Endothelial cell of umbilical vein (primary cell): Measurements from ENCODE around the gene MYO6. TPM values are rescaled to one million over a fixed set of nuclear protein-coding genes. Genes with fewer than 3 reads are reported as not detected.

Source experiments
- BruUV-seq: library from RNA; stranded (reverse); fragments of 400-500 nt; replicated peaks from 2 replicates; lab custom pipeline; 2021; lab: Mats Ljungman, UMichigan
- CTCF ChIA-PET: fragments of 300-600, 350-600 bp; sonication (Branson Sonifier 250); formaldehyde crosslinking; loops from one replicate; lab custom pipeline; 2021; ENCODE audit warnings: antibody characterized with exemption, inconsistent platforms; lab: Charles Lee
- POLR2A ChIA-PET: fragments of 300-600, 350-600 bp; sonication (Branson Sonifier 250); formaldehyde crosslinking; loops from one replicate; lab custom pipeline; 2021; ENCODE audit warnings: antibody characterized with exemption, inconsistent platforms; lab: Charles Lee
- DNase-seq: peaks from one replicate; pipeline ENCODE4 v3.0.0-alpha.2; 2011; ENCODE audit warnings: low read depth, low spot score
- FAIRE-seq: peaks from 2 replicates; lab custom pipeline; 2011; peaks lifted over from hg19 to GRCh38; lab: Jason Lieb, UNC
- H2AFZ ChIP-seq: 2 replicates; pipeline ENCODE4 v1.6.0; 2012; ENCODE audit warnings: low read depth, low read length, control low read depth, inconsistent platforms
- H3K27ac ChIP-seq: 2 replicates; pipeline ENCODE4 v1.5.1; 2011; ENCODE audit warnings: low read depth, mild to moderate bottlenecking, control low read depth, low read length, moderate library complexity; ENCODE audit not compliant: insufficient read depth
- H3K27me3 ChIP-seq, 2 experiments: 2 replicates each; pipeline versions ENCODE4 v1.6.0 to v1.6.1; 2011; ENCODE audit warnings: low read length in 2 of 2, mixed read lengths in 1 of 2; ENCODE audit not compliant: control insufficient read depth in 2 of 2, insufficient read depth in 2 of 2
- H3K36me3 ChIP-seq, 2 experiments: 2 replicates in 1 of 2; 3 replicates in 1 of 2; pipeline ENCODE4 v1.5.1; 2011; ENCODE audit warnings: low read length in 2 of 2, mild to moderate bottlenecking in 1 of 2, moderate library complexity in 1 of 2; ENCODE audit not compliant: control insufficient read depth in 2 of 2, insufficient read depth in 2 of 2; ENCODE audit errors: extremely low read depth in 1 of 2
- H3K4me1 ChIP-seq: 3 replicates; pipeline ENCODE4 v1.5.1; 2011; ENCODE audit warnings: mild to moderate bottlenecking, low read length; ENCODE audit not compliant: control insufficient read depth, insufficient read depth; ENCODE audit errors: extremely low read depth
- H3K4me2 ChIP-seq: 2 replicates; pipeline ENCODE4 v1.6.1; 2011; ENCODE audit warnings: low read length, control low read depth, mixed read lengths; ENCODE audit not compliant: insufficient read depth
- H3K4me3 ChIP-seq, 3 experiments: fragments of 200-600 bp in 1 of 3; sonication (generic), shearing (Covaris generic) in 1 of 3; replicated peaks in 1 of 3; 2 replicates each; pipeline ENCODE4 v1.5.1; 2011 to 2016; ENCODE audit warnings: control low read depth in 3 of 3, low read length in 3 of 3, mild to moderate bottlenecking in 2 of 3, inconsistent platforms in 1 of 3, low read depth in 1 of 3, moderate library complexity in 1 of 3; ENCODE audit not compliant: insufficient read depth in 1 of 3
- H3K79me2 ChIP-seq: 2 replicates; pipeline ENCODE4 v1.6.0; 2012; ENCODE audit warnings: low read length, inconsistent platforms; ENCODE audit not compliant: control insufficient read depth, insufficient read depth
- H3K9ac ChIP-seq: replicated peaks from 2 replicates; pipeline ENCODE3; 2011; ENCODE audit warnings: low read length, control low read depth; ENCODE audit not compliant: insufficient read depth; ENCODE audit errors: extremely low read depth
- H3K9me1 ChIP-seq: replicated peaks from 3 replicates; pipeline ENCODE4 v1.6.0; 2011; ENCODE audit warnings: mild to moderate bottlenecking, low read length; ENCODE audit not compliant: control insufficient read depth, insufficient read depth; ENCODE audit errors: extremely low read depth
- H3K9me3 ChIP-seq: replicated peaks from 2 replicates; pipeline ENCODE4 v1.5.1; 2012; ENCODE audit warnings: low read length, inconsistent platforms; ENCODE audit not compliant: control insufficient read depth, insufficient read depth
- H4K20me1 ChIP-seq: replicated peaks from 2 replicates; pipeline ENCODE3; 2011; ENCODE audit warnings: mild to moderate bottlenecking, low read length; ENCODE audit not compliant: control insufficient read depth, insufficient read depth; ENCODE audit errors: extremely low read depth
- EZH2 ChIP-seq: IDR thresholded peaks from 2 replicates; pipeline ENCODE4 v1.6.1; 2012; ENCODE audit warnings: borderline replicate concordance, low read depth, mild to moderate bottlenecking, moderate library complexity, low read length, inconsistent platforms; ENCODE audit not compliant: severe bottlenecking
- FOS ChIP-seq: IDR thresholded peaks from 2 replicates; pipeline ENCODE4 v1.6.1; 2011; ENCODE audit warnings: mild to moderate bottlenecking, low read length, moderate library complexity, borderline replicate concordance; ENCODE audit not compliant: insufficient read depth
- GATA2 ChIP-seq: IDR thresholded peaks from 2 replicates; pipeline ENCODE4 v1.7.0; 2011; ENCODE audit warnings: low read depth, mild to moderate bottlenecking, moderate library complexity, mixed read lengths, low read length; ENCODE audit not compliant: insufficient read length, insufficient read depth
- JUN ChIP-seq: IDR thresholded peaks from 2 replicates; pipeline ENCODE4 v1.6.1; 2011; ENCODE audit warnings: borderline replicate concordance, low read depth; ENCODE audit not compliant: insufficient read length, insufficient read depth
- MAX ChIP-seq: IDR thresholded peaks from 2 replicates; pipeline ENCODE4 v1.6.1; 2011; ENCODE audit not compliant: insufficient read depth, insufficient read length
- MYC ChIP-seq: IDR thresholded peaks from one replicate; pipeline ENCODE4 v1.6.1; 2011; ENCODE audit warnings: mild to moderate bottlenecking, low read depth, low read length
- POLR2A ChIP-seq: IDR thresholded peaks from 2 replicates; pipeline ENCODE4 v1.6.1; 2012; ENCODE audit warnings: low read depth, mild to moderate bottlenecking, control low read depth, low read length
- POLR2AphosphoS5 ChIP-seq: IDR thresholded peaks from 2 replicates; pipeline ENCODE4 v1.6.1; 2012; ENCODE audit warnings: low read depth, mild to moderate bottlenecking, control low read depth, low read length, moderate library complexity; ENCODE audit not compliant: insufficient read depth
- dilution Hi-C: fragments of 300-500 bp; cut with MboI; formaldehyde crosslinking; loops from one replicate; pipeline ENCODE4 v1.15.0; 2019; ENCODE audit warnings: low sequenced_read_pairs; ENCODE audit not compliant: extremely low pct_ligation_motif_present
- intact Hi-C: fragments of 100-400 bp; cut with micrococcal nuclease; formaldehyde crosslinking; loops from one replicate; pipeline ENCODE4 v1.10.0; 2022
- polyA plus RNA-seq, 4 experiments: library from polyadenylated mRNA; depleted of rRNA in 3 of 4; stranded (reverse) in 3 of 4; unstranded in 1 of 4; fragments of >200 nt; gene quantifications; 2 replicates each; pipeline versions ENCODE4 v1.2.1 to v1.2.3, GENCODE V29; 2011 to 2012; ENCODE audit warnings: missing spikeins in 1 of 4
- total RNA-seq: library from RNA; stranded (reverse); gene quantifications from 2 replicates; pipeline ENCODE4 v1.2.3, GENCODE V29; 2021
- TF ChIP-seq, protein P1 (sequence below), 2 donors: IDR thresholded peaks; 1 replicate in 1 of 2; 2 replicates in 1 of 2; pipeline ENCODE4 v1.5.1; 2011; ENCODE audit warnings: low read length in 2 of 2, mild to moderate bottlenecking in 2 of 2, moderate library complexity in 2 of 2, control low read depth in 1 of 2, inconsistent platforms in 1 of 2, low read depth in 1 of 2; ENCODE audit not compliant: insufficient read depth in 1 of 2; ENCODE audit errors: extremely low read depth in 1 of 2

MYO6 gene
- total and polyA plus RNA-seq, 2 donors (not counting 3 experiments of a cell fraction or from before 2014, with no cell fraction given), result 15.5 to 68.0 TPM

- intact Hi-C loops (no loop called here), dilution Hi-C loops (no loop called here)
- Histone ChIP-seq H3K9ac (no peak overlapping the region), H3K9me1 (no peaks in the 10 kb centered on the region), H2AFZ (no peak overlapping the region), H3K4me3 (no peak overlapping the region), H3K4me1 (peaks cover 12% of the 10 kb centered on the region), H3K4me2 (no peak overlapping the region), H4K20me1 (no peaks in the 10 kb centered on the region), H3K27me3 (no peaks in the 10 kb centered on the region), H3K79me2 (peaks cover 33% of the 10 kb centered on the region), H3K9me3 (no peaks in the 10 kb centered on the region), H3K36me3 (no peaks in the 10 kb centered on the region), H3K27ac (no peak overlapping the region)
- BruUV-seq, result no TSS peak
- TF ChIP-seq, protein P1, sequence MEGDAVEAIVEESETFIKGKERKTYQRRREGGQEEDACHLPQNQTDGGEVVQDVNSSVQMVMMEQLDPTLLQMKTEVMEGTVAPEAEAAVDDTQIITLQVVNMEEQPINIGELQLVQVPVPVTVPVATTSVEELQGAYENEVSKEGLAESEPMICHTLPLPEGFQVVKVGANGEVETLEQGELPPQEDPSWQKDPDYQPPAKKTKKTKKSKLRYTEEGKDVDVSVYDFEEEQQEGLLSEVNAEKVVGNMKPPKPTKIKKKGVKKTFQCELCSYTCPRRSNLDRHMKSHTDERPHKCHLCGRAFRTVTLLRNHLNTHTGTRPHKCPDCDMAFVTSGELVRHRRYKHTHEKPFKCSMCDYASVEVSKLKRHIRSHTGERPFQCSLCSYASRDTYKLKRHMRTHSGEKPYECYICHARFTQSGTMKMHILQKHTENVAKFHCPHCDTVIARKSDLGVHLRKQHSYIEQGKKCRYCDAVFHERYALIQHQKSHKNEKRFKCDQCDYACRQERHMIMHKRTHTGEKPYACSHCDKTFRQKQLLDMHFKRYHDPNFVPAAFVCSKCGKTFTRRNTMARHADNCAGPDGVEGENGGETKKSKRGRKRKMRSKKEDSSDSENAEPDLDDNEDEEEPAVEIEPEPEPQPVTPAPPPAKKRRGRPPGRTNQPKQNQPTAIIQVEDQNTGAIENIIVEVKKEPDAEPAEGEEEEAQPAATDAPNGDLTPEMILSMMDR (IDR thresholded peaks at IDR 0.05; ENCODE audit: extremely low read depth in 1 of 2, insufficient read depth in 1 of 2, low read depth in 1 of 2, low read length in 2 of 2), result no peak
- TF ChIP-seq POLR2AphosphoS5 (no peak), MYC (no peak), FOS (no peak)
- DNase-seq, result no peak
- POLR2A ChIA-PET, result no interaction called here
- FAIRE-seq, result no peak
- CTCF ChIA-PET, result interaction anchor here (1.5 kb wide), 1 partner anchor 57 kb away, joined by 3 read pairs; no protein-coding TSS in a partner anchor
Measured at GRCh38 chr6:75794954-75795739, 46.1 kb downstream of the MYO6 start.

DNA sequence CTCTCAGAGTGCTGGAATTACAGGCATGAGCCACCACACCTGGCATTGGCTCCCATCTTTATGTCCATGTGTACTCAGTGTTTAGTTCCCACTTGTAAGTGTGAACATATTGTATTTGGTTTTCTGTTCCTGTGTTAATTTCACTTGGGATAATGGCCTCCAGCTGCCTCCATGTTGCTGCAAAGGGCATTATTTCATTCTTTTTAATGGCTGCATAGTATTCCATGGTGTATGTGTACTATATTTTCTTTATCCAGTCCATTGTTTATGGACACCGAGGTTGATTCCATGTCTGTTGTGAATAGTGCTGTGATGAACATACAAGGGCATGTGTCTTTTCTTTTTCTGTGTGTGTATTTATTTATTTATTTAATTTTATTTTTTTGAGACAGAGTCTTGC is 47.7 kb downstream of the MYO6 start:
- peaks cover 36% of the 10 kb centered on the region for H3K79me2 ChIP-seq
- FAIRE-seq, result no peak
- dilution Hi-C loops, result no loop called here

More for the DNA sequence above, 47.7 kb downstream of the MYO6 start:
- DNase-seq, result no peak
- no peaks in the 10 kb centered on the region for H3K27me3 ChIP-seq
- H3K9me1 ChIP-seq, result no peaks in the 10 kb centered on the region
- BruUV-seq, result no TSS peak
- H3K9me3 ChIP-seq, result no peaks in the 10 kb centered on the region
- no peak overlapping the region for H3K4me2 ChIP-seq
- H3K4me1 ChIP-seq, result peaks cover 6% of the 10 kb centered on the region
- H3K9ac ChIP-seq, result no peak overlapping the region
- H2AFZ ChIP-seq, result no peak overlapping the region
- no peaks in the 10 kb centered on the region for H4K20me1 ChIP-seq
- no peak for TF ChIP-seq MYC
- no peak for TF ChIP-seq FOS
- no peak for TF ChIP-seq MAX
- no peak for TF ChIP-seq POLR2AphosphoS5
- TF ChIP-seq GATA2, result no peak
- TF ChIP-seq, protein P1 (IDR thresholded peaks at IDR 0.05; ENCODE audit: extremely low read depth in 1 of 2, insufficient read depth in 1 of 2, low read depth in 1 of 2, low read length in 2 of 2), result no peak
- TF ChIP-seq EZH2, result no peak
- no peak for TF ChIP-seq JUN
- TF ChIP-seq POLR2A, result no peak
- no peak overlapping the region for H3K4me3 ChIP-seq
- ChIA-PET CTCF (no interaction called here), POLR2A (no interaction called here)
- no peak overlapping the region for H3K27ac ChIP-seq
- intact Hi-C loops, result no loop called here
- no peaks in the 10 kb centered on the region for H3K36me3 ChIP-seq
